Fibroblast of skin of right quadriceps (primary cell): ENCODE data around the gene RRP9.

Experiments
- DNase-seq: peaks from one replicate; pipeline ENCODE4 v3.0.0-alpha.2; 2013

The RRP9 gene

DNA sequence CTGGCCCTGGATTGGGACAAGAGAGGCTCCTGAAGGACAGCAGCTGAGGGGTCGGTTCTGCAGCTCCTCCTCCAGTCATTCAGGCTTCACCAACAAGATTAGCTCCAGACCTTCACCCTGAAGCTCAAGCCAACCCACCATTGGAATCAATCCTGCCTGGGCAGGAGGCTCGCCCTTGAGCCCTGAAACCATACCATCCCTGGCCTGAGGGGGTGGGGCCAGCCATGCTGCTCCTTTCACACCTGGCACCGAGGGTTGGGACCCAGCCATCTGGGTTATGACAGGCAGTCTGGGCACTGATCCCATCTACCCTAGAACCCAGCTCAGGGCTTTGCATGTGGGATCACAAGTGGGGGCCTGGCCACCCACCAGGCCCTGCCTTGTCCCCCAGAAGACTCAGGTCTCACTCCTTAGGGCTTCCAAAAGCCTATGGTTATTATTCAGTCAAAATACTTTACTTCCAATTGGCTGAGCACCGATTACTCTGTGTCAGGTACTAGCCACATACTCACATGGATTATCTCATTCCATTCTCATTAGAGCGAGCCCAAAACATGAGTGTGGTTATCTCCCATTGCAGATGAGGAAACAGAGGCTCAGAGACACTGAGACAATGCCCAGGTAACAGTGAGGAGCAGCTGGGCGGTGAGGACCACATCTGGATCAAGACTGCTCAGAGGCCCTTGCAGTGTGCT lies 29.0 kb upstream of the RRP9 start:
- no peak for DNase-seq

- no peak for DNase-seq
Measured at GRCh38 chr3:51969841-51970240, 28.1 kb upstream of the RRP9 start.

DNA sequence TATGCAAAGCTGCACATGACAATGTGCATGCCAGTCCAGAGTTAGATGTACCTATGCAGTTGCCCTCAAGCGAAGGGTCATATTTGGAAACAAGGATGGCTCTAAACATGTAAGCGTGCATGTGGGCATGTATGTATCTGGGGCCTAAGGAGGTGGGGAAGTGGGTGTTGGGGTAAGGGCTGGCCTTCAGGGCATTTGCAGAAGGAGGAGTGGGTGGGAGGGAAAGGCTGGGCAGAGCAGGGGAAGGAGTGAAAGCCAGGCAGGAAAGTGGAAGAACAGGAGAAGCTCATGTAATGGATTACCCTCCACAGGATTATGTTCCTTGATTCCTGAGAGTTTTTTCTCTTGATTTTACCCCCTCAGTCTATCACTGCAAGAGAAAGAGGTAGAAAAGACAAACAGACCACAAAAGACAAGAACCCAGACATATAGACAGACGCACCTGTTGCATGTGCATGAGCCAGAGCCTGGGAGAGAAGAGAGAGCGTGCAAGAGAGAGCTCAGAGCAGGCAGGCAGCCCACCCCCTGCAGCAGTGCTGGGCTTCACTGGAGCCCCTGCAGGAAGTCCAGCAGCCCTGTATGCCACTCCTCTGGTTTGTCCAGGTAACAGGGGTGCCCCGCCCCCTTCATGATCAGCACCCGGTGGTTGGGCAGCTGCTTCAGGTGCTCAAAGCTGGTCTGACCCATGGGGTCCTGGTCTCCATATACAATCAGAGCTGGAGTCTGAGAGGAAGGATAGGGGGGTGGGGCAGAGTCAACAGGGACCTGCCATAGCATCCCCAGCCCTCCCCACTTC lies 27.4 kb upstream of the RRP9 start:
- no peak for DNase-seq

GRCh38 chr3:51968170-51968775 lies 26.6 kb upstream of the RRP9 start:
- DNase-seq, result peak; percentile 31

DNA sequence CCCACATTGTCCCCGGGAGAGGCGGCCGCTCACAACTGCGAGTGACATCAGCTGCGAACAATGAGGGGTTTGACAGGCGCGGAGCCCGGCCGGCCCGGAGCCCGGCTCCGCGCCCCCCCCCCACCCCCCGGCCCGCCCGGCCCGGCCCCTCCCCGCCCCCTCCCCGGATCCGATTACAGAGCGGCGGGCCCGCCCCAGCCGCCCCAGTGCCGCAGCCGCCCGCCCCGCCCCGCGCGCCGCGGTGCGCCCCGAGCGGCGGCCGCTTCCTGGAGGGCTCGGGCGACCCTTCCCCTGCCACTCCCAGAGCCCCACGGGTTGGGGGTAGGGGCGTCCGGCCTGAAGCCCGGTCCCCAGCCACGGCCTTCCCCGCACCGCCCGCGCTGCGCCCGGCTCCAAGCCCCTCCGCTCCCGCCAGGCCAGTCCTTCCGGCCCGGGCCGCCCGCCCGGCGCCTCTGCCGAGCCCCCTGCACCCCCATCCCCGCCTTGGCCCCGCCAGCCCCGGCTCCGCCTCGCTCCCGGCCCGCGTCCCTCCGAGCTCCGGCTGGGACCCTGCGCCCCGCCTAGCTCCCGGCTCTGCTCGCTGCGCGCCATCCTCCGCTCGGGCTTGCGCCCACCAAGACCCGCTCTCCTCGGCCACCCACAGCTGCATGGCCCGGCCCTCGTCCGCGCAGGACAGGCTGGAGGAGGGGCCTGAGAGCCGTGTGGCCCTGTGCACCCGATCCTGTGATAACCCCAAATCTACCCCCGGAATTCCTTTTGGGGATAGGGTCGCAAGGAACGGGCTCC lies 25.9 kb upstream of the RRP9 start, which contains the start of gene PCBP4:
TSS of gene PCBP4 (minus strand) at position 71 of the 786 bp plus-strand sequence. CDS start 6,214 bp downstream, outside the sequence.
- peak; percentile 60 for DNase-seq

DNA sequence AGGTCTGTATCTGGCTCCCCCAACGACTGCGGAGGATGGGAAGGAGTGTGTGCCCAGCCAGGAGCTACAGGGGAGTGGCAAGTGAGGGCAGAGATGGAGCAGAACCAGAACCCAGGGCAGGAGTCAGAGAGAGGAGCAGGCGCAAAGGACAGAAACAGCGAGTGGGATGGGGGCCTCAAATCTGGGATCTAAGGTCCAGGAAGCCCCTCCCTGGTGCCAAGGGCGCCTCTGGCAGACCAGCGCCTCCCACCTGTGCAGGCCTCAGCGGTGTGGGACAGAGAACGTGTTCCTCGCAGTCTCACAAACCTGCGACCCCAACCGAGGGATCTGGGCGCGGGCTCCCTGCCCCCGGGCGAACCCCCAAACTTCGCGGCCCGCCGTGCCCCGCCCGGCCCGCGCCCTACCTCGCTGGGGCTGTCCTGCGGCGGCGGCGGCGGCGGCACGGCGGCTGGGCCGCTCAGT lies 25.2 kb upstream of the RRP9 start:
- DNase-seq, result no peak

DNA sequence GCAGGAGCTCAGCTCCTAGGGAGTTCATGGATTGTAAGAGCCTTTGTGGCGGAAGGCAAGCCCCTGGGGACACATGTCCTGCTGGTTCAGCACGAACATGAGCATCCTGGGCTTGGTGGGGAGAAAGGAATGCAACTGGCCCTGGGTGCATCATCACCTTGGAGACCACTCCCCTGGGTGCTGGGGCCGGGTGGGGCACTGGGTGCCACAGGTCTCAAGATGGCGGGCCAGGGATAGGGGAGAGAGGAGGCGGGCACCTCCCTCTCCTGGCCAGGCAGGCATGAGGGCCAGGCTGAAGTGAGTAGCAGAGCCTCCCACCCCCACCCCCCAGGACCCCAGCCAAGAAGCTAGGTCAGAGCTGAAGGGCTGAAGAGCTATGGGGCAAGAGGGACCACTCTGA lies 24.8 kb upstream of the RRP9 start:
- no peak for DNase-seq

- DNase-seq, result no peak
Measured at GRCh38 chr3:51966016-51966415, 24.3 kb upstream of the RRP9 start.

- DNase-seq, result no peak
Measured at GRCh38 chr3:51964521-51964920, 22.8 kb upstream of the RRP9 start.

DNA sequence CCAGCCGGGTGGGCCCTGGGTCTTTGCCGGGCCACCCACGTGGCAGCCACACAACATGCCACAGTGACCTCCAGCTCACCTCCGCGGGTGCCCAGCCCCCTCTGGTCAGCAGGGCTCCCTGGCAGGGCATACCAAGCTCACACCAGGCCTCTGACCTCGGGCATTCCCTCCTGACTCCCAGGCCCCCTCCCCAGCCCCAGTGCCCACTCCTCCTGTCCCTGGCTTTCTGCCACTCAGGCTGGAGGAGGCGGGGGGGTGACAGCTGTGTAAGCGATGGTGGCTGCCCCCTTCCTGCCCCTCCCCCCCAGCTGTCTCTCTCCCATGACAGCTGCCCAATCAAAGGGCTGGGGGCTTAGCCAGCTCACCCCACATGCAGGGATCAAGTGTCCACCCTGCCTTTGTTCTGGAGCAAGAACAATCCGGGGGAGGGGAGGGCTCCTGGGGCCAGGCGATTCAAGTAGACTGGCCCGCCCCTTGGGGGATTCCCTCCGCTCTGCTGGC lies 22.3 kb upstream of the RRP9 start:
- no peak for DNase-seq

DNA sequence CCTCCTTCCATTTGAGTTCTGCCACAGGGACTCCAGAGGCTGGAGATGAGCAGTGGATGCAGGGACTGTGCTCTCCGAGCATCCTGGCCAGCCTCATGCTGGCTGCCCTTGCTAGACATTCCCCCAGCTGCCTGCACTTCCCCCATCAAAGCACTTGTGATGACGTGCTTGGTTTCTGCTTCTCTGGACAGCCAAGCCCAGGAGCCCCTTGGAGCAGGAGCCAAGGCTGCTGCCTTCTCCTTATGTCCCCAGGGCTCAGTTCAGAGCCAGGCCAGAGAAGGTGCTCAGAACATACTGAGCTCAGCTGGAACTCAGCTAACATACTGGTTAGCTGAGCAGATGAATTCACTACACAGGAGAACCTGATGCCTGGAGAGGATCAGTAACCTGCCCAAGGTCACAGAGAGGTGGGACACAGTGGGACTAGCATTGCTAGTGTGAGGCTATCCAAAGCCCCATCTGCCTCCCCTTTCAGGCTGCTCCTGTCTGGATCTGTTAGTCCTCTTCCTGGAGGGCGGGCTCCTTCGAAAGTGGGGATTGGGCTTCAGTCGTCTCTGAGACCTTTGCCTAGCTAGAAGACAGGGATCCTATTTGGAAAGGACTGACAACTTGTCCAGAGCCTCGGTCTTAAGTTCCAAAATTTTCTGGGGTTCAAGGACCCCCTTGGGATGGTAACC lies 21.3 kb upstream of the RRP9 start:
- no peak for DNase-seq

DNA sequence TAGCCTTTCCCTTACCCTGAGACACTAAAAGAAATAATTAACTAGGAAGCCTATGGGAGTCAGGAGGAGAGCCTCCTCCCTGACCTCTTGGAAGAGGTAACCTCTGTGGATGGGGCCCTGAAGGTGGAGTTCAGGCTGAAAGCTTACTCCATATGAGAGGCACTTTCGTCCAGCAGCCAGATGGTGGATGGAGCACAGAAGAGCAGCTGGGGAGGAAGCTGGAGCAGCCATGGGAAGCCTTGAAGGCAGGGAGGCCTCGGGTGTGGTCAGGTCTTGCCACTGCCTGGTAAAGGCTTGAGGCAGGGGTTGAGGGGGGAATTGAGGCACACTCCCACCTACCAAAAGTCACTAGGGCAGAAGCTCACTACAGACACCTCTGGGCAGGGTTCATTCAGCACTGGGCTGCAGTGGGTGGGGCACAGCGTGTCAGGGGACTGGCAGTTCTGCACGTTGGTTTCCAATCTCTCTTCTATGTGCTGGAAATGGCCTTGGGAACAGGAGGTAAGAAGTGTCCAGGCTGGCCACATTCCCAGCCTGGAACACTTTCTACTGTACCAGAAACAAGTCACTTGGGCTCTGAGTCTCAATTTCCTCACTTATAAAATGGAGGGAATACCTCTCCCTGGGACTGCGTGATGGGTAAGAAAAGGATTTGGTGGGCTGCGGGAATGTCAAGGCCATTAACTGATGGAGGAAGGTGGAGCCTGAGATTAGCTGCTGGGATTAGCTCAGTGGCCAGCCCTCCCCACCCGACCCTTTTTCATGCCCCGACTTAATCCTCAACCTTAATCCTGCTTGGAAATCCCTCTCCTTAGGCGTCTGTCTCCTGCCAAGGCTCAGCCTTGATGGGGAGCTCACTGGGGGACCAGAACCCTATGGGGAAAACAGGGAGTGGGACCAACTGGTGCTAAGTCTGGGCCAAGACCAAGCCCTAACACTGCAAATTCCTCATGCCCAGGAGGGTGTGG lies 20.2 kb upstream of the RRP9 start:
- no peak for DNase-seq

GRCh38 chr3:51961011-51961410 lies 19.3 kb upstream of the RRP9 start:
- no peak for DNase-seq

DNA sequence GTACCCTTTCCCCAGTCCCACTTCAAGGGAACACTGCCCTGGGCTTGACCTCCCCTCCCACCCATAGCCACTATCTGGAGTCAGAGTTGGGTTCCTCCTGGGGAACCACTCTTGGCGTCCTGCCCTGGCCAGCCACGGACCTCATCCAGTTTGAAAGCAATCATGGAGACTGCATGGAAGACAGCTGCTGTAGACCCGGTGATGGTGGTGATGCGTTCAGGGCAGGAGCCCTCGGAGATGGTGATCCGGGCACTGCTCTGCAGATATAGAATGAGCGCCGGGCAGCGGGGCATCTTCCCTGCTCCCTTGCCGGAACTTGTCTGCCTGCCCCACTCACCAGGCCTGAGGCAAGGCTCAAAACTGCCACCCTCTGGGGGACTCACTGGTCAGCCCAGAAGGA lies 18.7 kb upstream of the RRP9 start:
- DNase-seq, result no peak

DNA sequence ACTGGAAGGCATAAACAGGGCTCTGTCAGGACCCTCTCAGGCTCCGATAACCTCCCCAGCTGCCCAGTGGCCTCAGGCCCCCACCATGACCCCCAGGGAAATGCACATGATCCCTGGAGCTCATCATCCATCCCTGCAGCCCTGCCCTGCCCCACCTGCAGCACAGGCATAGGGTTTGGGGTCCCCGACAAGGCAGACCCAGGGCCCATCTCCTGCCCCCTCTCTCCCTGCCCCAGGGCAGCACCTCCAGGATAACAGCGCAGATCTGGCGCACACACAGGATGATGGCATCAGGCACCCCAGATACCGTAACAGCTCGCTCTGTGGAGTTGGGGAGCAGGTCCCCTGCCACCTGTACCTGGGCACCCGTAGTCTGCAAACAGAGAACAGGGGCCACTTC lies 17.9 kb upstream of the RRP9 start:
- no peak for DNase-seq

- no peak for DNase-seq
Measured at GRCh38 chr3:51958603-51959521, 17.2 kb upstream of the RRP9 start.

- no peak for DNase-seq
Measured at GRCh38 chr3:51957520-51958205, 16.0 kb upstream of the RRP9 start.

DNA sequence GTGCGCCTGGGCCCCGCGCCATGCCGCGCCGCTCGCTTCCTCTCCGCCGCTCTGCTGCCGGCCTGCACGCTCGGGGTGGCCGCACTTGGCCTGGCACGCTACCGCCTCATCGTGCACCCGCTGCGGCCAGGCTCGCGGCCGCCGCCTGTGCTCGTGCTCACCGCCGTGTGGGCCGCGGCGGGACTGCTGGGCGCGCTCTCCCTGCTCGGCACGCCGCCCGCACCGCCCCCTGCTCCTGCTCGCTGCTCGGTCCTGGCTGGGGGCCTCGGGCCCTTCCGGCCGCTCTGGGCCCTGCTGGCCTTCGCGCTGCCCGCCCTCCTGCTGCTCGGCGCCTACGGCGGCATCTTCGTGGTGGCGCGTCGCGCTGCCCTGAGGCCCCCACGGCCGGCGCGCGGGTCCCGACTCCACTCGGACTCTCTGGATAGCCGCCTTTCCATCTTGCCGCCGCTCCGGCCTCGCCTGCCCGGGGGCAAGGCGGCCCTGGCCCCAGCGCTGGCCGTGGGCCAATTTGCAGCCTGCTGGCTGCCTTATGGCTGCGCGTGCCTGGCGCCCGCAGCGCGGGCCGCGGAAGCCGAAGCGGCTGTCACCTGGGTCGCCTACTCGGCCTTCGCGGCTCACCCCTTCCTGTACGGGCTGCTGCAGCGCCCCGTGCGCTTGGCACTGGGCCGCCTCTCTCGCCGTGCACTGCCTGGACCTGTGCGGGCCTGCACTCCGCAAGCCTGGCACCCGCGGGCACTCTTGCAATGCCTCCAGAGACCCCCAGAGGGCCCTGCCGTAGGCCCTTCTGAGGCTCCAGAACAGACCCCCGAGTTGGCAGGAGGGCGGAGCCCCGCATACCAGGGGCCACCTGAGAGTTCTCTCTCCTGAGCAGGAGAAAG lies 14.4 kb upstream of the RRP9 start:
- DNase-seq, result peak; percentile 39
